ENCODE data around the gene P2RX4.

DNA sequence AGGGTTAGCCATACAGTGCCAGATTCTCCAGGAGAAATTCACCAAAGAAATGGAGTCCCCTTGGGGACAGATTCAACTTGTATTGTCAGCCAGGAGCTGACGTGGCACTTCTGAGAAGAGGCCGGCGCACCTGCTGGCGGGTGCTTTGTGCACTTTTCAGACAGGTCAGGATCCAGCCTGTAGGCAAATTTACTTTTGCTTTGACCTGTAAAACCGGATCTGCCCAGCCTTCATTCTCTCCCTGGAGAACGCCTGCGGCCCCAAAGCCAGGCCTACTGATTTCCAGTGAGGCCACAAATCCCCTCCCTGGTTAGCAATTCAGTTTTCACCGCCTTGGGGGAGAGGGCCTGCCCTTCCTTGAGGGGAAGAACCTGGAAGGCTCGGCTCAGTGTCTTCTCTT lies 17.4 kb downstream of the P2RX4 start:
- TF ChIP-seq EZH2 (IDR thresholded peaks at IDR 0.05; ENCODE audit: low read length) (no peak), CTCF (optimal IDR thresholded peaks at IDR 0.05 in 1 of 3, IDR thresholded peaks at IDR 0.05 in 1 of 3, conservative IDR thresholded peaks at IDR 0.05 in 1 of 3; ENCODE audit: extremely low read depth in 1 of 3, insufficient read depth in 2 of 3, low read length in 3 of 3) (no peak)

Measured in keratinocyte (primary cell).